Hepatocyte (in vitro differentiated cells): ENCODE measurements around the gene FCMR.

Source experiments
- EZH2 ChIP-seq: fragments of 200-600 bp; sonication (generic); IDR thresholded peaks from 2 replicates; pipeline ENCODE4 v1.6.1; 2016; ENCODE audit warnings: antibody characterized with exemption, mild to moderate bottlenecking, borderline replicate concordance
- TF ChIP-seq, protein P1 (sequence below): fragments of 200-600 bp; sonication (generic); IDR thresholded peaks from 2 replicates; pipeline ENCODE4 v1.5.1; 2016; ENCODE audit warnings: antibody characterized with exemption, mild to moderate bottlenecking; ENCODE audit not compliant: poor library complexity

DNA sequence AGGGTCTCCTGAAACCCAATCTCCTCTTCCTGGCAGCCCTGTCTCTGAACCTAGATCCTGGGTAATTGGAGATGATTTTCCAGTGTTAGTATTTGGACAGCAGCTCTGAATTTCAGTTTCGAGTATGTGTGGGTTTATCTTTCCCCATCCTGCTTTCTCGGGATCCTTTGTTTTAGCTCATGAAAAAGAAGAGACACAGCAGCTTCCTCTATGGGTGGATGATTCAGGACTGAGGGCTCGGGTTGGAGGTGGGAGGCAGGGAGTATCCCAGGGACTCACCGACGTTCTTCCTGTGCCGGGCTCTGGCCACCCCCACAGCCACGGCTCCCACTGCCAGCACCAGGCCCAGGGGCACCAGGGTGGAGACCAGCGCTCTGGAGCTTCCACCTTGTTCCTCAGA lies 10.4 kb upstream of the FCMR start:
- TF ChIP-seq, protein P1, sequence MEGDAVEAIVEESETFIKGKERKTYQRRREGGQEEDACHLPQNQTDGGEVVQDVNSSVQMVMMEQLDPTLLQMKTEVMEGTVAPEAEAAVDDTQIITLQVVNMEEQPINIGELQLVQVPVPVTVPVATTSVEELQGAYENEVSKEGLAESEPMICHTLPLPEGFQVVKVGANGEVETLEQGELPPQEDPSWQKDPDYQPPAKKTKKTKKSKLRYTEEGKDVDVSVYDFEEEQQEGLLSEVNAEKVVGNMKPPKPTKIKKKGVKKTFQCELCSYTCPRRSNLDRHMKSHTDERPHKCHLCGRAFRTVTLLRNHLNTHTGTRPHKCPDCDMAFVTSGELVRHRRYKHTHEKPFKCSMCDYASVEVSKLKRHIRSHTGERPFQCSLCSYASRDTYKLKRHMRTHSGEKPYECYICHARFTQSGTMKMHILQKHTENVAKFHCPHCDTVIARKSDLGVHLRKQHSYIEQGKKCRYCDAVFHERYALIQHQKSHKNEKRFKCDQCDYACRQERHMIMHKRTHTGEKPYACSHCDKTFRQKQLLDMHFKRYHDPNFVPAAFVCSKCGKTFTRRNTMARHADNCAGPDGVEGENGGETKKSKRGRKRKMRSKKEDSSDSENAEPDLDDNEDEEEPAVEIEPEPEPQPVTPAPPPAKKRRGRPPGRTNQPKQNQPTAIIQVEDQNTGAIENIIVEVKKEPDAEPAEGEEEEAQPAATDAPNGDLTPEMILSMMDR: no peak
- TF ChIP-seq EZH2: no peak
